Measurements from ENCODE around the gene ERC2.
"Not testable (repeated sequence)": the region's sequence is repeated elsewhere in the genome, so short reads cannot be mapped to it uniquely, and the experiment has no call there.

ERC2 gene

GRCh38 chr3:56023546-56023945, 444.7 kb downstream of the ERC2 start:
- TF ChIP-seq TOX (CRISPR knock-in tag; IDR thresholded peaks at IDR 0.05; ENCODE audit: borderline replicate concordance) (no peak), CSDC2 (CRISPR knock-in tag; IDR thresholded peaks at IDR 0.05) (no peak), ZNF70 (CRISPR knock-in tag; IDR thresholded peaks at IDR 0.05) (no peak), ZFP3 (CRISPR knock-in tag; IDR thresholded peaks at IDR 0.05) (no peak), ZFP30 (CRISPR knock-in tag; IDR thresholded peaks at IDR 0.05) (no peak), POU6F1 (CRISPR knock-in tag; IDR thresholded peaks at IDR 0.05; ENCODE audit: borderline replicate concordance, low read depth) (no peak), PPARA (CRISPR knock-in tag; IDR thresholded peaks at IDR 0.05; ENCODE audit: borderline replicate concordance) (no peak), GLIS3 (CRISPR knock-in tag; IDR thresholded peaks at IDR 0.05) (no peak), PATZ1 (CRISPR knock-in tag; IDR thresholded peaks at IDR 0.05; ENCODE audit: borderline replicate concordance) (no peak), TCF4 (CRISPR knock-in tag; IDR thresholded peaks at IDR 0.05; ENCODE audit: borderline replicate concordance) (no peak), SNAI2 (CRISPR knock-in tag; IDR thresholded peaks at IDR 0.05) (no peak)
- ATAC-seq, result no peak

- ATAC-seq, result no peak
- no peak for TF ChIP-seq ZNF8 (CRISPR knock-in tag; IDR thresholded peaks at IDR 0.05)
- TF ChIP-seq ZC3H10 (CRISPR knock-in tag; IDR thresholded peaks at IDR 0.05), result no peak
These were observed 445.6 kb downstream of the ERC2 start for GRCh38 chr3:56022619-56023018.

GRCh38 chr3:56019490-56020146, 448.6 kb downstream of the ERC2 start:
- no peak for TF ChIP-seq OSR1 (CRISPR knock-in tag; IDR thresholded peaks at IDR 0.05)
- no peak for TF ChIP-seq ZNF8 (CRISPR knock-in tag; IDR thresholded peaks at IDR 0.05)
- TF ChIP-seq RARB (CRISPR knock-in tag; IDR thresholded peaks at IDR 0.05), result no peak
- no peak for TF ChIP-seq TOX (CRISPR knock-in tag; IDR thresholded peaks at IDR 0.05; ENCODE audit: borderline replicate concordance)
- TF ChIP-seq POU6F1 (CRISPR knock-in tag; IDR thresholded peaks at IDR 0.05; ENCODE audit: borderline replicate concordance, low read depth), result no peak
- TF ChIP-seq BACH2 (CRISPR knock-in tag; IDR thresholded peaks at IDR 0.05; ENCODE audit: borderline replicate concordance), result no peak
- TF ChIP-seq ISL1 (CRISPR knock-in tag; IDR thresholded peaks at IDR 0.05), result peak; percentile 29; the same call in 1 of the 2 replicates
- ATAC-seq, result no peak

GRCh38 chr3:56015374-56015773, 452.9 kb downstream of the ERC2 start:
- ATAC-seq, result not testable (repeated sequence)

GRCh38 chr3:56012721-56013120, 455.5 kb downstream of the ERC2 start:
- TF ChIP-seq ARNTL (CRISPR knock-in tag; IDR thresholded peaks at IDR 0.05; ENCODE audit: borderline replicate concordance, low read depth) (no peak), TSHZ2 (CRISPR knock-in tag; IDR thresholded peaks at IDR 0.05) (peak; percentile 87), GLIS3 (CRISPR knock-in tag; IDR thresholded peaks at IDR 0.05) (no peak), TCF4 (CRISPR knock-in tag; IDR thresholded peaks at IDR 0.05; ENCODE audit: borderline replicate concordance) (peak; percentile 89), ZNF8 (CRISPR knock-in tag; IDR thresholded peaks at IDR 0.05) (0 out of 2 replicates have a peak, but pooled peaks have one; percentile 16), TOX (CRISPR knock-in tag; IDR thresholded peaks at IDR 0.05; ENCODE audit: borderline replicate concordance) (no peak), ISL1 (CRISPR knock-in tag; IDR thresholded peaks at IDR 0.05) (0 out of 2 replicates have a peak, but pooled peaks have one; percentile 19)
- no peak for ATAC-seq

More at GRCh38 chr3:56015374-56015773, 452.9 kb downstream of the ERC2 start:
- peak; percentile 82 for TF ChIP-seq ZNF8 (CRISPR knock-in tag; IDR thresholded peaks at IDR 0.05)

Data from SK-N-SH treated with all-trans-retinoic acid at 6 μM for 48 hours (cell line).